Measurements from ENCODE around the gene GABRG3. TPM values are rescaled to one million over a fixed set of nuclear protein-coding genes. Genes with fewer than 3 reads are reported as not detected.

Gene GABRG3
- total and polyA plus RNA-seq, 9 of the 15 experiments (the other 6 are each of a cell fraction or from before 2014, with no cell fraction given): 4.0 to 15.1 (median 11.2) TPM

DNA sequence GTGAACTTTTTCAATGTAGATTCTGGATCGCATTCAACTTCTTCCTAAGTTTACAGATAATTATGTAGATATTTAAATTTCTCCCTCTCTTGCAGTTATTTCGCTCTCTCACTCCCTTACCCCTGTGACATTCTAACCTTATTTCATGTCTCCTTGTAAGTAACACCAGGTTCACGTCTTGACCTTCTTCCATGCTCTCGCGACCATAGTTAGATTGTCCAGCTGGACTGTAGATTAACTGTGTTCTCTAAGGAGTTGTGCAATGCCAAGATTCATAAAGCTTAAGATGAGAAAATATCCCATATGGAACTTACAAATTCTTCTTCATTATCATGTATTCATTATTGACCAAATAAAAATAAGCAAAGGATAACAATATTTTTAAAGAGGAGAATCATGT lies 430.5 kb downstream of the GABRG3 start:
- in situ Hi-C loops (cut with MboI): no loop called here
- Histone ChIP-seq H3K4me2 (ENCODE audit: insufficient read depth, low read length) (no peak overlapping the region), H2AFZ (ENCODE audit: low read depth, low read length) (no peak overlapping the region), H3K36me3 (ENCODE audit: control insufficient read depth, insufficient read depth, low read length) (no peaks in the 10 kb centered on the region), H3K9me1 (ENCODE audit: control insufficient read depth, insufficient read depth, low read length) (no peaks in the 10 kb centered on the region), H4K20me1 (replicated peaks; ENCODE audit: control insufficient read depth, insufficient read depth, low read length) (no peaks in the 10 kb centered on the region), H3K27me3 (ENCODE audit: control insufficient read depth in 2 of 2, insufficient read depth in 2 of 2, low read length in 2 of 2) (no peaks in the 10 kb centered on the region), H3K4me3 (no peak overlapping the region), H3K9ac (ENCODE audit: insufficient read depth in 1 of 2, low read depth in 2 of 2, low read length in 2 of 2) (no peak overlapping the region), H3K27ac (ENCODE audit: extremely low read depth, low read depth, low read length) (no peak overlapping the region), H3K4me1 (replicated peaks in 1 of 2; ENCODE audit: control insufficient read depth in 2 of 2, insufficient read depth in 2 of 2, low read length in 2 of 2) (no peaks in the 10 kb centered on the region), H3K79me2 (ENCODE audit: control insufficient read depth, insufficient read depth, low read length) (no peaks in the 10 kb centered on the region), H3K9me3 (replicated peaks; ENCODE audit: control insufficient read depth, insufficient read depth, low read depth, low read length) (no peaks in the 10 kb centered on the region)
- POLR2A ChIA-PET: interaction anchor here (1.0 kb wide), 1 partner anchor 13 kb away, joined by 3 read pairs; no protein-coding TSS in a partner anchor
- TF ChIP-seq, protein P1, sequence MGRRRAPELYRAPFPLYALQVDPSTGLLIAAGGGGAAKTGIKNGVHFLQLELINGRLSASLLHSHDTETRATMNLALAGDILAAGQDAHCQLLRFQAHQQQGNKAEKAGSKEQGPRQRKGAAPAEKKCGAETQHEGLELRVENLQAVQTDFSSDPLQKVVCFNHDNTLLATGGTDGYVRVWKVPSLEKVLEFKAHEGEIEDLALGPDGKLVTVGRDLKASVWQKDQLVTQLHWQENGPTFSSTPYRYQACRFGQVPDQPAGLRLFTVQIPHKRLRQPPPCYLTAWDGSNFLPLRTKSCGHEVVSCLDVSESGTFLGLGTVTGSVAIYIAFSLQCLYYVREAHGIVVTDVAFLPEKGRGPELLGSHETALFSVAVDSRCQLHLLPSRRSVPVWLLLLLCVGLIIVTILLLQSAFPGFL (CRISPR knock-in tag; IDR thresholded peaks at IDR 0.05): no peak
- no peak for TF ChIP-seq BMI1 (IDR thresholded peaks at IDR 0.05; ENCODE audit: low read length)
- TF ChIP-seq SIN3A (IDR thresholded peaks at IDR 0.05; ENCODE audit: borderline replicate concordance in 2 of 2, control insufficient read depth in 1 of 2, low read depth in 2 of 2, low read length in 2 of 2): no peak
- TF ChIP-seq CREBBP (IDR thresholded peaks at IDR 0.05; ENCODE audit: low read depth, low read length): no peak
- TF ChIP-seq CEBPB (tag; IDR thresholded peaks at IDR 0.05): peak; percentile 23; the same call in 1 of the 2 replicates
- CTCF ChIA-PET (ENCODE audit: low intra/inter-chr PET ratio): no interaction called here
- FAIRE-seq (no peak), ATAC-seq (no peak), DNase-seq (ENCODE audit: extremely low read depth in 1 of 4, low spot score in 3 of 4) (no peak)
- BruUV-seq (replicated peaks): no TSS peak
- intact Hi-C loops (cut with micrococcal nuclease): no loop called here
- WGBS (ENCODE audit: insufficient coverage, low coverage, missing lambda C conversion rate): 61% methylated on average over 5 of the region's 5 CpGs

All from K562 (cell line).